Skeletal muscle cell (primary cell): ENCODE results near the gene LIN7B.
"Not testable (repeated sequence)": the region's sequence is repeated elsewhere in the genome, so short reads cannot be mapped to it uniquely, and the experiment has no call there.

Source experiments
- DNase-seq: peaks from one replicate; pipeline ENCODE4 v3.0.0-alpha.2; 2010; ENCODE audit warnings: low read depth
- H3K4me3 ChIP-seq: 2 replicates; pipeline ENCODE4 v1.5.1; 2011; ENCODE audit warnings: low read depth, mild to moderate bottlenecking, control low read depth, low read length, moderate library complexity

Gene LIN7B

DNA sequence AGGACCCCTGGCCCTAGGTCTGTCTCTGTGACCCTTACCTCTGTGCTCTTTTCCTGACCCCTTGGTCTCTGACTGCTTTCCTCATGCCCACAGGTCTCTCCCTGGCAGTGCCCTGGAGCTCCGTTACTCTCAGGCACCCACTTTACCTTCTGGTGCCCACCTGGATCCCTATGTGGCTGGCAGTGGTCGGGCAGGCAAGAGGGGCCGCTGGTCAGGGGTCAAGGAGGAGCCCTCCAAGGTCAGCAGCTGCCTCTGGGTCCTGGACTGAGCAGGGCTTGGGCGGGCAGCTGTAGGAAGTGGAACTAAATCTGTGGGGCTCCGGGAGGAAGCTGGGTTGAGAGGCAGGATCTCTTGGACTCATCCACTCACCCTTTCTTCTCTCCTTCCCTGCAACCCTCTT lies 21.5 kb downstream of the LIN7B start:
- no peak for DNase-seq
- no peak overlapping the region for H3K4me3 ChIP-seq

DNA sequence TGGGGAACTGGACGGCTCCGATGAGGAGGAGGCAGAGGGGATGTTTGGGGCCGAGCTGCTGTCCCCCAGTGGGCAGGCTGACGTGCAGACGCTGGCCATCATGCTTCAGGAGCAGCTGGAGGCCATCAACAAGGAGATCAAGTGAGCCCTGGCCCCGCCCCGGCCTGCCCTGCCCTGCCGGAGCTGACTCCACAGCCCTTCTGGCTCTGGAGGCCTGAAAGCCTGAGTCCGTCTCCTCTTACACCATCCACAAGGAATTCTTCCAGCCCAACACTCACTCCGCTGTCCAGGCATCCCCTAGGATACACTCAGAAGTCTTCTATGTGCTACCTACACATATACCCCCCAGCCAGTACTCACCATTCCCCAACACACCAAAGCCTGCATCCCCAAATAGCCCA lies 22.6 kb downstream of the LIN7B start:
- no peak for DNase-seq
- H3K4me3 ChIP-seq: no peak overlapping the region

DNA sequence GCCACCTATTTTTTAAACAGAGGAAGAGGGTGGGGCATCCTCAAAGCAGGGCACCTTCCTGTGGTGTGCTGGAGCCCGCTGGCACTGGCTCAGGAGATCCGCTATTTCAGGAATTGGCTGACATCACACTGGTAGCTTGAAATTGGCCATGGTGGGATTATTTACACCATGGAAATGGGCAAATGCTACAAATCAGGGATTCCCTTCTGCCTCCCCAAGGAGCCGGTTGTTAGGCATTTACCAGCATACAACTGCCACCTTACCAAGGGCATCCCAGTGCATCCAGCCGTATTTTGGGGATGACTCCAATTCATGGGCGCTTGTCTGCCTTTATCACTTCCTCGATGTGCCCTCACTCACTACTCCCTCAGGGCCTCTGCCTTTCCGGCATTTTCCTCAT lies 26.8 kb downstream of the LIN7B start:
- no peak overlapping the region for H3K4me3 ChIP-seq
- no peak for DNase-seq

DNA sequence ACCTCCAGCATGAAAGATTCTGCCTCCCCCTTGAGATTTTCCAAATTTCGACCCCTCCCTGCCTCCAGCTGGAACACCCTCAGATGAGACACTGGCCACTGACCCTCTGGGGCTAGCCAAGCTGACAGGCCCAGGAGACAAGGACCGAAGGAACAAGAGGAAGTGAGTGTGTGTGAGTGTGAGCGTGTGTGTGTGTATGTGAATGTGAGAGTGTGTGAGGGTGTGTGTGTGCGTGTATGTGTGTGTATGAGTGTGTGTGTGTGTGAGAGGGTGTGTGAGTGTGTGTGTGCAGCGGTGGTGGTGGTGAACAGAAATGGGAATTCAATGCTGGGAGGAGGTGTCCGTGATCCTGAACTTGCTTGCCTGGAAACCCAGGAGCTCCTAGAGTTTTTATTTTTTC lies 27.2 kb downstream of the LIN7B start:
- no peak overlapping the region for H3K4me3 ChIP-seq
- DNase-seq: no peak

DNA sequence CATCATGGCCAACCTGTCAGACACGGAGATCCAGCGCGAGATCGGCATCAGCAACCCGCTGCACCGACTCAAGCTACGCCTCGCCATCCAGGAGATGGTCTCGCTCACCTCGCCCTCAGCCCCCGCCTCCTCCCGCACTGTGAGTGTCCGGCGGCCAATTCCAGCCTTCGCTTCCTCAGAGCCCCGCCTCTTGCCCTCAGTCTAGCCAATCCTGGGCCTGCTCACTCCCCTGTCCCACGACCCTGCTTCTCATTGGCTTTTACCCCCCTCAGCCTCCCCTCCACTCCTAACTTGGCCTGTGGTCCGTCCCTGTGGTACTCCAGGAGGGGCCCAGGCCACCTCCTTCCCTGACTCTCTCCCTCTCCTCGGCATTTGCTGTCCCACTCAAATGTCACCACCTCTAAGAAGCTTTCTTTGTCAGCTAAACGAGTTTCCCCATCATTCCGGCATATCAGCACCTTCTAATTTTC lies 28.7 kb downstream of the LIN7B start:
- peak overlapping the region; percentile 82 for H3K4me3 ChIP-seq
- DNase-seq: peak; percentile 70

DNA sequence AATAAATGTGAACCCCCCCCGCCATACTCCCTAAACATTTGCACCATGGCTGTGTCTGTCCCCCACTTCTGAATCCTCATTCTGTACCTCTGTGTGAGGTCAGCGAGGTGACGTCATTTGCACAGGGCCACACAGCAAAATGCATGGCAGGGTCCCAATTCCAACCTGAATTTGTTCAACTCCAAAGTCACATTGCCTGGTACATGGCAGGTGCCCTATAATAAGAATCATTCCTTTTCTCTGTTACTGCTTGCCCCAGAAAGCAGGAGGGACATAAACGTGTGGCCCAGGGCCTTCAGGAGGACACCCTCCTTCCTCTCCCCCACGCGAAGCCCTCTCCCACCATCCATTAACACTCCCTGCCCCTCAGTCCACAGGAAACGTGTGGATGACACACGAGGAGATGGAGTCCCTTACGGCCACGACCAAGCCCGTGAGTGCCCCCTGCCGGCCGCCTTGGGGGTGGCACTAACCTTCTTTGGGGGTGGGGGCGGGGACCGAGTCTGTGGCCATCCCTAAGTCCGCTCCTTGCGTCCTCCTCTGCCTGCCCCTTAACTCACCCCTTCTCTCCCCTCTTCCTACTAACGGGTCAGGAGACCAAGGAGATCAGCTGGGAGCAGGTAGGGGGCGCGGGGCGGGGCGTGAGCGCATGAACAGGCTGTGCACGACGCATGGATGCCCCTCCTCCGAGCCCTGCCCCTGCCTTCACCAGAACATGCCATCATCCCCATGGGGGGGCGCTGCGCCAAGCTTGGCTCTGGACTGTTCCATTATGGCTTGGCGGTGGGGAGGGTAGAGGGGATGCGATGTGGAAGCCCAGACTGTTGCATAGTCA lies 31.6 kb downstream of the LIN7B start:
- peak; percentile 62 for DNase-seq
- H3K4me3 ChIP-seq: peak overlapping the region; percentile 31

DNA sequence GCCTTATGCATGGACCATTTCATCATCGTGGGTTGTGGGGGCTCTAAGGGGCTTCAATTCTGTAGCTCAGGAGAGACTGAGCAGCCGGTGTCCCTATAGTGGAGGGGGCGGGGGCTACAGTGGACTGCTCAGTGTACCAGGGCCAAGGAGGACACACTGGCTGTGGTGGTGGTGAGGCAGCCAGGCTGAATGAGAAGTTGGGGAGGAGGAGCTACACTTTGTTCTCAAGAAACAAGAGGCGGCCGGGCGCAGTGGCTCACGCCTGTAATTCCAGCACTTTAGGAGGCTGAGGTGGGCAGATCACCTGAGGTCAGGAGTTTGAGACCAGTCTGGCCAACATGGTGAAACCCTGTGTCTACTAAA lies 32.2 kb downstream of the LIN7B start:
- DNase-seq, H3K4me3 ChIP-seq: not testable (repeated sequence)

DNA sequence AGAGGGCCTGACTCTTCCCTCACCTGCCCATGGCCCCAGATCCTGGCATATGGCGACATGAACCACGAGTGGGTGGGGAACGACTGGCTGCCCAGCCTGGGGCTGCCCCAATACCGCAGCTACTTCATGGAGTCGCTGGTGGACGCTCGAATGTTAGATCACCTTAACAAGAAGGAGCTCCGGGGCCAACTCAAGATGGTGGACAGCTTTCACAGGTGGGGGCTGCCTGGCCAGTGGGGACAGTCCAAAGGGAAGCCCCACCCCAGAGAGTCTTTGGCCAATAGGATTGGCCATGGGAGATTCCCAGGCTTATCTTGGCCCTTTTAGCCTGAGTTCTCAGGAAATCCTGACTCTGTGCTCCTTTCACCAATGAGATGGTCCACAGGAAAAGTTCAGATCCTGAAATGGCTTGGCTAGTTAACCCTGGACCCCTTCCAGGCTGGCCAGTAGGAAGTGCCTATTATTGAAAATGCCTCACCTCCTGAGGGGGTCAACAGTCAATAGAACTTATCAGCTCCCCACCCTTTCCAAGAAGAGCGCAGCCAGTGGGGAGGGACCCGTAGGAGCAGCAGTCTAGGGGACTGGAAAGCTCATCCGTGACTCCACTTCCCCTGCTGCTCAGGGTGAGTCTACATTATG lies 34.0 kb downstream of the LIN7B start:
- DNase-seq: no peak
- no peak overlapping the region for H3K4me3 ChIP-seq

DNA sequence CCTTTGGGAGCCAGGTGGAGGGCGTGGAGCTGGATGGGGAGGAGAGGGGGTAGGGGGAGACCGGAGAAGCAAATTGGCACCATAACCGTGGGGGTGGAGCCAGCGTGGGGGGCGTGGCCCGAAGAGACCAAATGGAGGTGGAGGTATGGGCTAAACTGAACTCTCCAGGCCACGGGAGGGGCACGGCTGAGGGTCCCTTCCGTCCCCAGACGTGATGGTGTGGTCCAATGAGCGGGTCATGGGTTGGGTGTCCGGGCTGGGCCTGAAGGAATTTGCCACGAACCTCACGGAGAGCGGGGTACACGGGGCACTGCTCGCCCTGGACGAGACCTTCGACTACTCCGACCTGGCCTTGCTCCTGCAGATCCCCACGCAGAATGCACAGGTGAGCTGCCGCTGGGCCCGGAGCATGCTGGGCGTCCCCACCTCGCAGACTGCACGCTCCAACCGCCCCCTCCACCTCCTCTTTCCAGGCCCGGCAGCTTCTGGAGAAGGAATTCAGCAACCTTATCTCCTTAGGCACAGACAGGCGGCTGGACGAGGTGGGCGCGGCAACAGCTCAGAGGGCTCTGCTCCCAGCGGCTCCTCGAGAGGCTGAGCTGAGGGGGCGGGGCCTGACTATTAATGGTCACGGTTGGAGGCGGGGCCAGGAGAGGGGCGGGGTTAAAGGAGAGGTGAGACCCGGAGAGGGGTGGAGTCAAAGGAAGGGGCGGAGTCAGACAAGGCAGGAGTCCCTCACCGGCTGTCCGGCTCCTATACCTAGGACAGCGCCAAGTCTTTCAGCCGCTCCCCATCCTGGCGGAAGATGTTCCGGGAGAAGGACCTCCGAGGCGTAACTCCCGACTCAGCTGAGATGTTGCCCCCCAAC lies 34.8 kb downstream of the LIN7B start:
- H3K4me3 ChIP-seq: peak overlapping the region; percentile 92
- peak; percentile 67 for DNase-seq

DNA sequence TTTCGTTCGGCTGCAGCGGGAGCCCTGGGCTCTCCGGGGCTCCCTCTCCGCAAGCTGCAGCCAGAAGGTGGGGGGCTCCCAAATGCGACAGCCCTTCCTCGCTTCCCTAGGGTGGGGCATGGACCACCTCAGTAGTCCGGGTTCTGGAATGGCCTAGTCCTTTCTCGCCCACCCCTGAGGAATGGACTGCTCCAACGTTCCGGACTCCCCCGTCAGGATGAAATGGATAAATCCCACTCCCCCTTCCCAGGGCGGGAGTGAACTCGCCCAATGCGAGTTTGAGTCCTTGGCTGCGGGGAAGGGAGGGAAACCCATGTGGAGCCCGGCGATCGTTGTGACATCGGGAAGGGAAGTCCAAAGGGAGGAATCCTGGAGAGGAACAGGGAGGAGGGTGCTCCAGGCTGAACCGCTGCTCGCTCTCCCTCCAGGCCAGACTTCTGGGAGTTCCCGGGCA lies 35.5 kb downstream of the LIN7B start:
- DNase-seq: peak; percentile 59

DNA sequence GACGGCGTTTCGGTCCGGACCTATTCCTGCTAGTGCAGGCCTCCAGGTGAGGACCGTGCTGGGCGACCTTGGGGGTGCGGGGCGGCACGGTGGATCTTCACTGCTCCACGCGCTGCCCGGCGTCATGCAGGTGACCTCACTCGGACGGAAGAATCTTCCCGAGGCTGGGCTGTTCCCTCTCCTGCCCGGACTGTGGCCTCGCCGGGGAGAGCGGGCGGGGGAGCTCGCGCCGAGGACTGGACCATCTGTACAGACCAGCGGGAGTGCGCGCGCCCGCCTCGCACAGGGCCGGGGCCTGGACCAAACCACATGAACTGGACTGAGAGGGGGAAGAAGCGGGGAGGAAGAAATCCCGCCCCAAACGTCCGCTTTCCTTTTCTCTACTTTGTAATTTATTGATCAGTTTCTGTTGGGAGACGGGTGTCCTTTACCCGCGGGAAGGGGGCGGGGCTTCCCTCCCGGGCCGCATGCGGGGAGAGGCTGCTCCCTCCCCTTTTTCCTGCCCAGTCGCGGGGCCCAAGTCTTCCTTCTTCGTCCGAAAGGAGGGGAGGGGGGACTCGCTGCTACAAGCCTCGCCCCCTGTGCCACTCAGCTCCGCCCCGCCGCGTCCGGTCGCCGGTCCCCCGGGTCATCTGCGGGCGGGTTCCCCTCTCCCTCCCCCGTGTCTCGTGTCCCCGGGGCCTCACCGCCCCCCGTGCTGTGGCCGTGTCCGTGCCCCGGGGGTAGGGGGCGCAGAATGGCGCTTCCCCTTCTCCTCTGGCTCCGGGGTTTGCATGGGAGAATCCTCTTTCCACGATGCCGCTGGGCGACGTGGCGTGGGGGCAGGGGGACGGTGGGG lies 36.2 kb downstream of the LIN7B start:
- peak; percentile 52 for DNase-seq
- peak overlapping the region; percentile 92 for H3K4me3 ChIP-seq

More for the DNA sequence above, 35.5 kb downstream of the LIN7B start:
- H3K4me3 ChIP-seq: peak overlapping the region; percentile 92

DNA sequence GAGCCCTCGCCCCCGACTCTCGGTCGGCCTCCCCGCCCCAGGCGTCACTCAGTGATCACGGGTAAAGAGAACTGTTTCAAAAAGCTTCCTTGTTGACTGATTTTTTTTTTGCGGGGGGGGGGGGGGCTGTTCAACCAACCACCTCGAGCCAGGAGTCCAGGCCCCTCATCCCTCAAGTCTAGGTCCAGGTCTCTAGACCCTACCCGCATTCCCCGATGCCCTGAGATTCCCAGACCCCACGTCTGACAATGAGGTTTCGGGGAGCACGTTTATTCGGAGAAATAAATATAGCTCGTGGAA lies 36.7 kb downstream of the LIN7B start:
- peak overlapping the region; percentile 92 for H3K4me3 ChIP-seq
- DNase-seq: no peak

DNA sequence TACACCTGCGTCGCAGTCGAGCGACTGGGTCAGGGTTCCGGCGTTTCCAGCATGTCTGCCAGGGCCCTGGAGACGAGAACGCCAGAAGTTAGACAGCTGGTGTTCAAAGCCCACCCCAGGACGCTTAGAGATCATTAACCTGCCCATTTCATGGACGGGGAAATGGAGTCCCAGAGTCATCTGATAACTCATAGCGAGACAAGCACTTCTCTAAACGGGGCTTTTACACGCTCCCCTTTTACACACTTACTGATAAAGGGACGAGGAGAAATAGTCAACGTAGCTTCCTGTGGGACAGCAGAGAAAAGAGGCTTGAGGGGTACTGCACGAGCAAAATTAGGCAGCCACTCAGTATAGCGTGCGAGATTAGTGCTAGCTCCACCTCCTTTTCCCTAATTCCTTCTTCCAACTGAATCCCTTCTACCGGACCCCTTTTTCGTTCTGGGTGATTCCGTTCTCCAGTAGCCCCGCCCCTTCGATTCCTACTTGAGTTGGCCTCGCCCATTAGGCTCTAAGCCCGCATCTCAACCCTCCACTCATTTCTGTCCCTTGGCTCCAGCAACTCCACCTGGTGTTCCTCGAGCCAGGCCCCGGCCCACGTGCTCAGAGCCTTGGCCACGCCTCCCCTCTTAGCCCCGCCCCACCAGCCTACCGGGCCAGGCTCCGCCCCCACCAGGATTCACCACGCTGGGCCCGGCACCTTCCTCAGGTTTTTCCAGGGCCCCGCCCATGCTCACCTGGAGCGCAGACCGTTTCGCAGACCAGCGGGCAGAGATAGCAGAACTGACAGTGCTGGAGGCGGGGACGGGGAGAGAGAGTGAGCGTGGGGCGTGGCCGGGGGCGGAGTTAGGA lies 37.3 kb downstream of the LIN7B start:
- H3K4me3 ChIP-seq: peak overlapping the region; percentile 92
- DNase-seq: no peak

DNA sequence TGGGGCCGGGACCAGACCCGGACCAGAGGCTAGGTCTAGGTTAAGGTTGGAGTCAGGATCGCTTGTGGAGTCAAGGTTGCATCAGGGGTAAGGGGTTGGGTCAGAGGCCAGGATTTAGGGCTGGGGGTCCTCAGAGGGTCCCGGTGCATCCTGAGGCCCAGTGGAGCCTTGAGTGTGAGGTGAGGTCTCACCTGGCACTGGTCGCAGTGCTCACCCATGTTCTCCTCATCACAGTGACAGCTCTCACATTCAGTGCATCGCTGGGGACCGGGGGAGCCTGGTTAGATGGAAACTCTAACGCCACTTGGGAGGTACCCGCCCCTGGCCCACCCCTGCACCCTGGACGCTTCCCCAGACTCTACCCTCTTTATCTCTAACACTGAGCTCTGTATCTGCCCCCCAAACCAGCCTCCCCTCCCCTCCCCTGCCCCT lies 38.0 kb downstream of the LIN7B start:
- no peak overlapping the region for H3K4me3 ChIP-seq

DNA sequence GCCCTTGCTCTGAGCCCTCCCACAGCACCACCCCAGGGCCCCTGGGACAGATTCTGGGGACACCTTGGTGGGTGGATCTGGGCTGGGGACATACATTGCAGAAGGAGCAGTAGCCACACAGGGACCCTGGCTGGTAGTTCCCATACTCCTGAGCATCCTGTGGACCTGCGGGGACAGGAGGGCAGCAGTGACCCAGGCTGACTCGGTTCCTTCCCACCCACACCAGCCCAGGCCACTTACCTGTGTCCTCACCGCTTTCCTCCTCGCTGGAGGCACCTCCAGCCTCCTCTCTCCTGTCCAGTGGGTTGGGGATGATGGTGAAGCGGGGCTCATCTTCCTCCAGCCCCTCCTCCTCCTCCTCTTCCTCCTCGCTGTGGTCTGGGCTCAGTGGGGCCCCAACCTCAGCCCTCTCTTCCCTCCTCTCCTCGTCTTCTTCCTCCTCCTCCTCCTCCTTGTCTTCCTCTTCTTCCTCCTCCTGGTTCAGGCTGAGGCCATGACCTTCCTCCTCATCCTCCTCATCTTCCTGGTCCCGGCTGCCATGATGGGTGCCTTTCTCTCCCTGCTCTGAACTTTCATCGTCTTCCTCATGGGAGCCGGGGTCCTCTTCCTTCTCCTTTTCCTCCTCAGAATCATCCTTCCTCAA lies 39.1 kb downstream of the LIN7B start:
- no peak overlapping the region for H3K4me3 ChIP-seq

More for the DNA sequence above, 38.0 kb downstream of the LIN7B start:
- DNase-seq: no peak

DNA sequence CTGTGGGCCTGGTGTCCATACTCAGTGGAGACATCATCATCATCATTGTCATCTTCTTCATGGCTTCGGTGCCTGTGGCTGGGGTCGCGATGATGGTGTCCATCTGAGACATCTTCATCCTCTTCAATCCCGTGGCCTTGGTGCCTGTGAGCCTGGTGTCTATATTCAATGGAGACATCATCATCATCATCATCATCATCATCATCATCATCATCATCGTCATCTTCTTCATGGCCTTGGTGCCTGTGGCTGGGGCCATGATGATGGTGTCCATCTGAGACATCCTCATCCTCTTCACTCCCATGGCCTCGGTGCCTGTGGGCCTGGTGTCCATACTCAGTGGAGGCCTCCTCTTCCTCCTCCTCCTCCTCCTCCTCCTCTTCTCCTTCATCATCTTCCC lies 40.1 kb downstream of the LIN7B start:
- no peak overlapping the region for H3K4me3 ChIP-seq
- DNase-seq: no peak

More for the DNA sequence above, 39.1 kb downstream of the LIN7B start:
- no peak for DNase-seq

DNA sequence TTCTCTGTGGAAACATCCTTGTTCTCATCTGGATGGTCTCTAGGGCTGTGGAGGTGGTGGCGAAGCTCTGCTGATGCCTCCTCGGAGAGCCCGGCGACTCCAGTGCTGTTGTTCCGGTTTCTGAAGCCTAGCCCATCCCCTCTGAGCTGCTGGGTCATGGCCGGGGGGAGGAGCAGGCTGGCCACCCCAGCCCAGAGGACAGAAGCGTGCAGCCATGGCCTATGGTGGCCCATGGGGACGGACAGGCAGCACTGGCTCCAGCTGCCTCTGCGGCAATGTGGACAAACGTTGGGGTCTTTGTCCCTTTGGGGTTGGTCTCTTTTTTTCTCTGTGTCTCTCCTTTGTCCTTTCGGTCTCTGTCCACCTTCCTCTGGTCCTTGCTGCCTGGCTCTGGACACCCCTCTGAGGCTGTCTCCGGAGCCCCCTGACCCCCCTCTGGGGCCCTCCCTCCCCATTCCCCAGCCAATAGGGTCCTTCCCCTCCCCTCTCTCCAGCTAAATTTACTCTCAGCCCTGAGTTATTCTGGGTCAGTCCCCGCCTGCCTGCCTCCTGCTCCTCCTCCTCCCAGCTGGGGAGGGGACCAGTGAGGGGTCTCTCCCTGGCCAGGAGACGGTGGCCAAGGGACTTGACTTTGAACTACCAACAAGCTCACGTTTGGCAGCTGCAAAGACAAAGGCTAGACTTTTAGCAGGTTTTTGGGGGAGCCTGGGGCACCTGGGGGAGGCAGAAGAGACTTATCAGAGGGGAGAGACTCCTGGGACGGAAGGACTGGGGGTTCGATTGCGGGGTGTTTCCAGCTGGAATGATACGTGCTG lies 41.0 kb downstream of the LIN7B start, which contains the start of gene HRC:
TSS of gene HRC (minus strand) at position 392 of the 815 bp plus-strand sequence. CDS start at position 233, 159 bp downstream.
- DNase-seq: no peak
- no peak within 1 kb of the TSS for H3K4me3 ChIP-seq
